NCI-H2196 (cell line): Measurements from ENCODE around the gene FBXO24.

Experiments
- DNase-seq: peaks from one replicate; lab custom pipeline; 2025; ENCODE audit not compliant: unreplicated experiment; lab: John Stamatoyannopoulos, UW

Gene FBXO24

DNA sequence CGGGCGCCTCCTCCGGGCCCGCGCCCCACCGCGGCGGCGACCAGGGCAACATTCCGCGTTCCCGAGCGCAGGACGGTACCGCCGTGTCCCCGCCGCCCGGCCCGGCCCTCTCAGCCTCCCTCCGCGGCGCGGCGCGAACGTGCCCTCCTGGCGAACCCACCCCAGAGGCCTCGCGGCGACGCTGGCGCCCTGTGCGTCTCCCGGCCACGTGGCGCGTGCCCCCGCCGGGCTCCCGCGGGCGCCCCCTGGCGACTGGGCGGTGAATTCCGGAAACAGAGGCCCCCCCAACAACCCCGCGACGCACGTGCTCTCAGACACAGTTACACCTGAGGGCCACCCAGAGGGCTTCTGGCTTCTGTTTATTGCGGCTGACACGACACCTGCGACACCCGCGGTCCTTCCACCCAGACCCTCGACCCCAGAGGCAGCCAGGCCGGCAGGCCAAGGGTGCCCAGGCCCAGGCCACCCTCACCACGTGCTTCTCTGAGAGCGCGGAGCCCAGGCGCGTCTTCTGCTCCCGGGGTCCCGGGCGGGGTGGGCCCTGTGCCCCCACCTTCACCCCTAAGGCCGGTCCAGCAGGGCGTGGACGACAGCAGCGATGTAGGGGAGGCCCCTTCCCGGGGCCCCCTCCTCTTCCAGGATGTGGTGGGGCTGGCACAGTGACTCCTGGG lies 12.3 kb upstream of the FBXO24 start, which contains the start of gene SAP25:
Gene SAP25, minus strand, starts transcription at position 210 of the 671 bp plus-strand sequence. Its CDS starts 158 bp downstream, at position 52.
- DNase-seq = no peak

DNA sequence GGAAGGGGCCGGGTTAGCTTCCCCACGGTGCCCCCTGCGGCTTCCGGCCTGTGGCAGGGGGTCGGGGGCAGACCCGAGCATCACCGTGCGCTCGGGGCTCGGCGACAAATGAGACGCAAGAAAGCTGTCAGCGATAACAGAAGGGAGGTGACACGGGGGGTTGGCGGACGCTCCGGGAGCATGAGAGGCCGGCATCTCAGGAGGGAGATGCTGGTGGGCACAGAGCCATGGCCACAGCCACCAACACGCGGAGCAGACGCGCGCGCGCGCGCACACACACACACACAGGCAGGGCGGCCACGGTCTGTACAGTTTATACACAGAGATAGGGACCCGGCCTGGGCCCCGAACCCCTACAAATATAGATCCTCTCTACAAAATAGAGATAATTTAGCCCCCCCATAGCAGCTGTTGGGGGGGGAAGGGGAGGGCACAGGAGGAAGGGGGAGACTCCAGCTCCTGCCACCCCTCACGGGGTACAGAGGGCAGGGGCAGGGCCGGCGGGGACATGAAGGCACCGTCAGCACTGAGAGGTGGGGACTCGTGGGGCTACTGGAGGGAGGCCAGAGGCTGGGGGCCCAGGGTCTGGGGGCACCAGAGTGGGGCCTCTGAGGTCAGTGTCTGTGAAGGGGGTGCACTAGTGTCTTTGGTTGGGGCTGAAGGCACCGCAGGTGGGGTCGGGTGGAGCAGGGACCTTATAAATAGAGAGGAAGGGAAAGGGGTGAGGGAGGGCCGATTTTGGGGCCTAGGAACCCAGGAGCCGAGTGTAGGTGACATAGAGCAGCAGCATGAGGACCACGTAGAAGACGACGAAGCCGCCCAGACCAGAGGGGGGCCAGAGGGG lies 11.5 kb upstream of the FBXO24 start:
- no peak for DNase-seq

DNA sequence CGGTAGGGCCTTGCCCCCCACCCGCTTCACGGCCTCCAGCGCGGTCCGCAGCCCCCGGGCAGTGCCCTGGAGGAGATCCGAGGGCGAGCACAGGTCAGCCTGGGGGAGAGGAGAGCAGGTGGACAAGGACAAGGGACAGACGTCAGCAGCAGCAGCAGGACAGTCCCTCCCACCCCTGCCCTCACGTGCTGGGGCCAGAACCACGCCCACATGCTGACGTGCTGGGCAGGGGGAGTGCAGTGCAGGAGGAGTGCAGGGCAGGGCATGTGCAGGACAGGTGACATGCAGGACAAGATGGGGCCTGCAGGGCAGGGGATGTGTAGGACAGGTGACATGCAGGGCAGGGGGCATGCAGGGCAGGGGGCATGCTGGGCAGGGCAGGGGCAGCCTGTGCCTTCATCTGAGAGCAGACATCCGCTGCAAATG lies 10.9 kb upstream of the FBXO24 start:
- DNase-seq = no peak

DNA sequence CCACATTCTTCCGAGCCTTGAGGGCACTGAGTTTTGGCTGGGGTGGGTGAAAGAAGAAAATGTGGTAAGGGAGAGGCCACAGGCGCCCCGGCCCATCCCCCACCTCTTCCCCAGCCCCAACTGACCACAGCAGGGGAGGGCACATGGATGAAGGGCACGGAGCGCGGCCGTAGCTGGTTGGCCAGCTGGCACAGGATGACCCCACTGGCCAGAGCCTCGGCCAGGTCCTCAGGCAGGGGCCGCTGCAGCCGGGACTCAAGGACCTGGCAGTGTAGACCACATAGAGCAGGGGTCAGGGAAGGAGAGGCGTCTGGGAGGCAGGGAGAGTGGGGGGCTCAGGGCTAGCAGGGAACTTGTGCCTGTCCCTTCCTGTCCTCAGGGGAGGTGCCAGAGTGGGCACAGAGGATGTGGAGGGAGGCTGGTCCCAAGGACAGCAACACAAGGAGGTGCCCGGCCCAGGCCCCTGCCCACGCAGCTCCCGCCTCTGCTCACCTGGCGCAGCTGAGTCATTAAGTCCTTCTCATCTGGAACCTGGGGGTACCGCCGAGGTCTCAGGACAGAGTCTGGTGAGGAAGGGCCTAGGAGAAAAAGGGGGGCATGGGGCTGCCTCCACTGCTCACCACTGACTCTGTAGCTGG lies 10.3 kb upstream of the FBXO24 start:
- no peak for DNase-seq

DNA sequence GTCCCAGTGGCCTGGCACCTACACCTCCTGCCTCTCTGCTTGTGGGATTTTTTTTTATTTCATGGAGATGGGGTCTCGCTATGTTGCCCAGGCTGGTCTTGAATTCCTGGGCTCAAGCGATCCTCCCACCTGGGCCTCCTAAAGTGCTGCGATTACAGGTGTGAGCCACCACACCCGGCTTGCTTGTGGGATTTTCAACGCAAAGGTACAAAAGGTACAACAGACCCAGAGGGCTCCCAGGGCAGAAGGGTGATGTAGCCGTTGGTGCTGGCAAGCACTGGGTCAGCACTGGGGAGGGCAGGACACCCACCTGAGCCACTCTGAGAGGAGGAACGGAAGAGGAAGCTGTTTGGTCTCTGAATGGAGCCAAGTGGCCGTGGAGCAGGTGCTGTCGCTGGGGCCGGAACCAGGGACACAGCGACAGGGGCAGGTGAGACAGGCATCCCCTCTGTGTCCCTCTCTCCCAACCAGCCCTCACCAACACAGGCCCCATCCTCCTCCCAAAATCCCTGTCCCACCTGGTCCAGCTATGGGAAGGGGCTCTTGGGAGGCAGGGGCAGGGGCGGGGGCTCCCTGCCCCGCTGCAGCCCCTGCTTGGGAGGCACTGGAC lies 9.6 kb upstream of the FBXO24 start:
- DNase-seq = no peak

DNA sequence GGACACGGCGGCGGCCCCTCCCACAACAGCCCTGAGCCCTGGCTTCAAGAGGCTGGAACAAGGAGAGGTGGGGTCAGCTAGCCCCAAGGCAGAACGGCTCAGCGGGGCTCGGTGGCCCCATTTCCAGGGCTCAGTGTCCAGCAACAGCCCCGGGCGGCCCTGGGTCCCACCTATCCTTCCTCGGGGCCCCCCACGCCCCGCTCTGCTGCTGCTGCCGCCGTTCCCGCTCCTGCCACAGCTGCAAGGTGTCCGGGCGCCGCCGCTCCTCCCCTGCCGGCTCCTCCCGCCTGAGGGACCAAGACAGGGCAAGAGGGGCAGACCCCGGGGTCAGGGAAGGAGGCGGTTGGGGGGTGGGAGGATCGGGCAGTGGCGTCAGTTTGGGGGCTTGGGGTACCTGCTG lies 9.0 kb upstream of the FBXO24 start:
- no peak for DNase-seq

DNA sequence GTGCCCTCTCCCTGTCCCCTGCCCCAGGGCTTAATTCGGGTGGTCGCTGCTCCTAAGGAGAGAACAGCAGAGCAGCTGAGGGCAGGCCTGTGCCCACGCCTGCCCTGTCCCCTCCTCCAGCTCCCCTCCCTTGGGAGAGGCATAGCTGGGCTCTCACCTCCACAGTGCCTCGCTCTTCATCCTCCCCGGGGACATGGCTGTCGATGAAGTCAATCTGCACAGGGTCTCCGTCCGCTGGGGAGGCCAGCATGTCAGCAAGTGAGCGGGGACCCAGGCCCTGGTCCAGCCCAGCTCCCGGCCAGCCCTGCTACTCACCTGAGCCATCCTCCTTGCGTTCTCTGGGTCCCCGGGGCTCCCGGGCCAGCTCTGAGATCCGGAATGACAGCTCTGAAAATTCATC lies 8.6 kb upstream of the FBXO24 start:
- DNase-seq = no peak

DNA sequence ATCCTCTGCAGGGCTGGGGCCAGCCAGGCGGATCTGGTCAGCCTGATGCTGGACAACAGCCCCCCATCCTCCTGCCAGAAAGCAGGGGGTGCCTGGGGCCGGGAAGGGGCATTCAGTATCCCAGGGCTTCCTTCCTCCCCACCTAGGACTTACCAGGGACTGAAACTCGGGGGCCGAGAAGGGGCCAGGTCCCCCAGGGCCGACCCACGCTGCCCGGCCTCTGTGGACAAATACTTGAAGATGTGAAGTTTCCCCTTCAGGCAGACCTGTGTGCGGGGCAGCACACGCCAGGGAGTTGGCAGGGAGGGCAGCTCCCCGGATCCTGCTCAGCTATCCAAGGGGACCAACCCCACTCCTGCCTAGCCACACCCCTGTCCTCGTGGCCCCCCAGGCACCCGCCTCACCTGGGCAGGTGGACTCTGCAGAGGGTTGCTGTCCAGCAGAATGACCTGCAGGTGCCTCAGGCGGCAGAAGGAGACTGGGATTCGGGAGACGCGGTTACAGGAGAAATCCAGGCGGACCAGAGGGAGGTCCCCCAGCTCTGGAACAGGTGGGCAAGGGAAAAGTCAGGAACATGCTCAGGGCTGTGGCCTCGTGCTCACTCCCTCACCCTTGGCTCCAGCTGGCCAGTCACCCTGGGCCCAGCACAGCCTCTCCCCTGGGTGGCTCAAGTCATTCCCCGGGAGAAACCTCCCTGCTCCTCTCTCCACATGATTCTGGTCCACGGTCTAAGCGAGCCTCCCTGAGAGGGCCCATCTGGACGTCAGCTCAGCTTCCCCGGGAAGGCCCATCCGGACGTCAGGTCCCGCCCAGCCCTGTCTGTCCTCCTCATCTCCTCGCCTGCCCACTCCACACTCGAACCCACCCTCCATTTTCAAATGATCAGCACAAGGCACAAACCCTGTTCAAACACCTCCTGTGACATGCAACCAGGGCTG lies 7.6 kb upstream of the FBXO24 start:
- DNase-seq = no peak

DNA sequence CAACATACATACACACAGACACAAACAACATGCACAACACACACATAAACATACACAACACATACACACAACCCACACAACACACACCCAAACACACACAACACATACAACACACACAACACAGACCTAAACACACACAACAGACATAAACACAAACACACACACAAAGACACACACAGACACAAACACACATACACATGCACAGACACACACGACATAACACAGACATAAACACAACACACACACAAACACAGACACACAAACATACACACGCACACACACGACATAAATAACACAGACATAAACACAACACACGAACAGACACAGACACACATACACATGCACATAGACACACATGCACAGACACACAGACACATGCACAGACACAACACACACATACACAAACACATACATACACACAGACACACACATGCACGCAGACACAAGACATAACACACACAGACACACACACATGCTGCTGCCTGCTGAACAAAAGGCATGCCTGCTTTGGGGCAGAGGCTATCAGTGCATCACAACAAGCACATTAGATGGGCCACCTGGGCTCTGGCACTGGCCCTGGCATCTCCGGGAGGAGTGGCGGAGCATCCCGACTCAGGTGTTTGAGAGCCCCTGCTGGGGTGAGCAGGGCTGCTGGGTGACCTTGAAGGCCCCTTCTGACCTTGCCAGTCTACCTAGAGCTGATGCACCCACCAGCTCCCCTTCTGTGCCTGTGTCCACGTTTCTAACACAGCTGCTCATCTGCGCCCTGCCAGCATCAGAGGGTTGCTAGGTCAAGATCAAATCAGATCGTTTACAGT lies 5.5 kb upstream of the FBXO24 start:
- no peak for DNase-seq

DNA sequence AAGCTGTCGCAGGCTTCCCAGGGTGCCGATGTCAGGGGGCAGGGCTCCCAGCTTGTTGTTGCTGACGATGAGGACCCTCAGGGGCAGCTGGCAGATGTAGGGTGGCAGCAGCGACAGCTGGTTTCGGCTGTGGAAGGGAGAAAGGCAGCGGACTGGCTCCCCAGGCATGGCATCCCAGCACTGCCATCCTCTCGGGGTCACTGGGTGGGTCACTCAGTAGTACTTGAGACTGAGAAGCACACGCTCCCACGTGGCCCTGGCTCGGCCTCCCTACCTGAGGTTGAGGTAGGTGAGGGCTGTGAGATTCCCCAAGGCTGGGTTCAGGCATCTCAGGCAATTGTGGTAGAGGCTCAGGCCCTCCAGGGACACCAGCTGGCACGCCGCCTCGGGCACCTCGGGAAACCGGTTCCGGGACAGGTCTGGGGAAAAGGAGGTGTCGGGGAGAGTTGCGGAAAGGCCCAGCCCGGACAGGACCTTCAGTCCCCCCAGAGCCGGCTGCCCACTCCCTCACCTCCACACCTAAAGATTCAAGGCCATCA lies 4.0 kb upstream of the FBXO24 start:
- DNase-seq = no peak

DNA sequence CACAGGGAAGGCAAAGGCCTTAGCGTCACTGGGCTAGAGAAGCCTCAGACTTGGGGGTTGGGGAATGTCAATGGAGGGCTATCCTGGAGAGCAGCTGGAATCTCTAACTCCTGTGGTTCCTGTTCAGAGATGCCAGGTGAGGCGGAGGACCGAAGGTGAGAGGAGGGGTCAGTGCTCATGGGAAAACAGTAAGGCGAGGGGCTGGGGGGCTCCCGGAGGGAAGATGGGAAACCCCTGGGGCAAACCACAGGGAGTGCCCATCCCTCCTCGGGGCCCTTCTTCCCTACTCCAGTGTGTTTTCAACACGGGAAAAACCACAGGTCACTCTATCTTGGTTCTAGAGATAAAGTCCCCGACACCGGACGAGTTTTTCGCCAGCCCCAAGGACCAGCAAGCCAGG lies 3.5 kb upstream of the FBXO24 start:
- no peak for DNase-seq

DNA sequence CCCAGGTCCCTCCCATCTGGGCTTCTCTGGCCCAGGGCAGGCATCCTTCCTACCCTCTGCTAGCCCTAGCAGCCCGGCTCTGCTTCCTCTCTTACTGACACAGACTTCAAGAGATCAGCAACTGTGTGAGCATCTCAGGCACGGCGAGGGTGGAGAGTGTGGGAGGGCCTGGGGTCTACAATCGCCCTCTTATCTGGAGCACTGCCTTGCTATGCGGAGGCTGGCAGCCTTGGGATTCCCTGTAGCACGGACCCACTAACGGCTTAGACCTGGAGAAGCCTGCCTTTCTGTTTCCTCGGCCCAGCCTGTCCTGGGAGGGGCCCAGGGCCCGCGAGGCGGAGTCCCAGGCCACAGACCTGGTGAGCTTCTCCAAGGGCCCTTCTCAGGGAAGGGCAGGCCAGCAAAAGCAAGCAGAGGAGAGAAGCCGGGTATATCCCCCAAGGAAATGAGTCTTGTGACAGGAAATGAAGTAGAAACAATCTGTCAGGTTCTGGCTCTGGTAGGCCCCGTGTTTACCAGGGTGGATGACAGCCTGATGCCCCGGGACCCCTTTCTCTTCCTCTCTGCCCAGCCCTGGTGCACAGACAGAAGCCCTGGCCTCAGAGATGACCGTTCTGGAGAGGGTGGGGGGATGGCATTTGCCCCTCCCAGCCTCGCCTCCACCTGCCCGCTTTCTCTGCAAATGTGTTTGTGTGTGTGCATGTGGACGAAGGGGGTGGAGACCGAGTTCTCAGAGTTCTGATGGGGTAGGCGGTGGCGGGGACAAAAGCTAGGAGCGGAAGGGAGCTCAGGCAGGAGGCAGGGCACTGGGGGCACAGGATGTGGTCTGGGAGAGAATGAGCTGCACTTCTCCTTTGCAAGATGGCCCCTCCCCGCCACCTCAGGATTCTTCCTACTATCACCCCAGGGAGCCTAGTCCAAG lies 2.7 kb upstream of the FBXO24 start:
- no peak for DNase-seq

DNA sequence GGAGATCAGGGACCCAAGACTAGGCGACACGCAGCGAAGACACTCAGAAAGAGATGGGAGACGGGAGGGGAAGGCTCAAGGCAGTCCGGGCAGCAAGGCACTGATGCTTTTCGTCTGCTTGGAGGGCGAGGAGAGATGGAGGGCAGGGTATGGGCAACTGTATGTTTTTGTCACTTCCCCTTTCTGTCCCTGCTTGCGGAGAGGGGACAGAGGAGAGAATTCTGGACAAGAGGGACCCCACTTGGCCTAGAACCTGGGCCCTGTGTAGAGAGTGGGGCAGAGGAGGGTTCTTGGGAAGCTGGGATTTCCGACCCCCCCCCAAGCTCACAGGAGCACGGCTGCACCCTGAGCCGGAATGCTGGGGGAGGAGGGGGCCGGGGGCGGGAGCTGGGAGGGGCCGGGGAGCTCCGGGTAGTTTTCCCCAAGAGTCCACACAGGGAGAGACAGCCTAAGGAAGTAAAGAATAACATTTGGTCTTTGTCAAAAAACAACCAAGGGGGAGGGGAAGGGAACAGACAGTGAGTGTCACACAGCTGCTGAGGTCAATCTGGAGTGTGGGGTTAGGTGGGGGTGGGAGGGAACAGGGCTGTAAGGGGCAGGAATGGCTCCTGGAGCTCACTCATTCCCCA lies 2.0 kb upstream of the FBXO24 start:
- no peak for DNase-seq

DNA sequence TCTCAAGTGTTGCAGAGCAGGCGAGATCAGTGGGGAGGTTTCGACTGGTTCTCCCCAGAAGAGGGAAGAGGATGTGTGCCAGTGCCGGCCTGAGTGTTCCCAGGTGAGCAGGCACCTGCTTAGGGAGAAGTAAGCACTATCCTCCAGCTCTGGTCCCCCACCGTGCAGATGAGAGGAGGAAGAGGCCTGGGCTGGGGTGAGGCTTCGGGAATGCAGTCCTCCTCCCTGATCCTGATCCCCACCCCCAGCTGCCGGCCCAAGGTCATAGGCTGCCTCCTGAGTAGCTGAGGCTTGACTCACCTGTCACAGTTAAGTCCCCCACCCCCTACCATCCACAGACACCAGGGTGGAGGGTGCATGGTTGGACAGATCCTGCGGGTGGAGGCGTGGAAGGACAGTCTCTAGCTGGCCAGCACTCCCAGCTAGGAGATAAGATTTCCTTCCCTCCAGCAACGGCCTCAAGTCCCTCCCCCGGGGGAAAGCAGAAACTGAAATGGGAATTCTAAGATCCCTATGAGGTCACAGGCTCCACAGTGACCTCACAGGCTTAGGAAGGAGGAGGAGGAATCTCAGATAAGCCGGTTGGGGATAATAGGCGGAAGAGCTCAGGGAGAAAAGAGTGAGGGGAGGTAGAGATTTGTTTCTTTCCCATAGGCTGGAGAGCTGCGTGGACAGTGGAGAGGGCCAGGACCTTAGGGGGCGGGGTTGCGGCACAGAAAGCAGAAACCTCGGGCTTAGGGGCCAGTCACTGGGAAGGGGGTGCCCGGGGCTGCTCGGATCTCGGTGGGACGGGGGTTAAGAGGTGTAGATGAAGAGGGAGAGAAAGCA lies 1.2 kb upstream of the FBXO24 start:
- peak; percentile 45 for DNase-seq

DNA sequence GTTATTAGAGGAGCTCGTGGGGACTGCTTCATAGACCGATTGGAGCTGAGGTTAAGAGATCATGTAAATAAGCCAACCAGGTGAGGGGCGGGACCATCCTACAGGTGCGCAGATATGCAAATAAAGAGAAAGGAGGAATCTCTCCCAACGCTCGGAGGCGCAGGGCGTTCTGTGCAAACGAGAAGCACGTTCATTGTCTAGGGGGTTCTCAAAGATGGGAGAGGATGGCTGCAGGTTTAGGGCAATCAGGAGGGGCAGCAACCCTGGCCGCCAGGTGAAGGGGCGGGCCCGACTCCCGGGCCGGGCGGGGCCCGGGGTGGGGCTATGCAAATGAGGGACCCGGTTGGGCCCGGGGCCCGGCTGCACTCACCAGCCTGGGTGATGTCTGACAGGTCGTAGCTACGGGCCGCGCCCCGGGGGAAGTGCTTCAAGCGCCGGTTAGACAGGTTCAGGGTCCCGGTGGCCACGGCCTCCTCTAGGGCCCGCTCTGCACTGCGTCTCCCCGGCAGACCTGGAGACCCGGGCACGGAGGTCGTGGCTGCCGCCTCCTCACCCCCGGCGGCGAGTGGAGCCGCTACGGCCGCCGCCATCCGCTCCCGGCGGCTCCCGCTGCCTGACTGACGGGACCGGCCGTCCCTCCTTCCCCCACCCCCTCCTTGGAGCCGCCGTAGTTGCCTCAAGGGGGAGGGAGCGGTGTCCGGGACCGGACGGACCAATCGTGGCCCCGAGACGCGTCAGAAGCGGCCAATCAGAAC lies 440 bp upstream of the FBXO24 start, which contains the start of gene LRCH4:
Gene LRCH4, minus strand, starts transcription at position 619 of the 755 bp plus-strand sequence. Its CDS starts 29 bp downstream, at position 590.
- peak; percentile 63 for DNase-seq

DNA sequence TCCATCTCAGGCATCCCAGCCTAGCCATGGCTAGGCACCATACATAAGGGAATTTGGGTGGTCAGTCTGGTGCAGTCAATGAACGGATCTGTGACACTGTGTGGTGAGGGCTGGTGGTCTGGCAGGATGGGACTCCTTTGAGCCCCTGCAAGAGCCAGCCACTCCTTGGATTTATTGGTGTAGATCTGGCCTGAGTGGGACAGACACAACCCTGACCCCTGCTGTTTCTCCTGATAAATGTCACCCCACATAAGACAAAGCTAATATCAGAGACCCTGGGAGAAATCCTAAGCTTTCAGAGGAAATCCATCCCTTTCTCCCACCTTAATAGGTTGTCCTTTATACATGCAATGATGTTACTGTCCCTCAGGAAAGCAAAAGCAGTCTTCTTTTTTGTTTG lies 2.3 kb downstream of the FBXO24 start:
- no peak for DNase-seq
